Measurements from ENCODE around the gene BCAS3.

DNA sequence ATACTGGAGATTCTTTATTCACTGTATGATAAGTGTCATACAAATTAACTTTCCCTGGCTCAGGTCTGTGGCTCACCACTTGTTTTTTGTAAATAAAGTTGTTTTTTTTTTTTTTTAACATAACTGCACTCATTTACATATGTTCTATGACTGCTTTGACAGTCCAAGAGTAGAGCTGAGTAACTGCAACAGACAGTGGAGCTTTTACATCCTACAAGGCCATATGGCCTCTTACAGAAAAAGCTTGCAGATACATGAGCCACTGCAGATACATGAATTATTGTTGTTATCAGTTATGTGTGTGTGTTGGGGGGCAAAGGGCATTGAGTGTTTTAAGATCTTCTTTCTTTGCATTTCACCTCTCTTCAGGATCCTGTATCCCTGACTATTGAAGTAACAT is 311.7 kb downstream of the BCAS3 start:
- TF ChIP-seq CTCF (IDR thresholded peaks at IDR 0.05; ENCODE audit: low read length) (no peak), EZH2 (IDR thresholded peaks at IDR 0.05; ENCODE audit: borderline replicate concordance, low read length) (no peak)

Measured in OCI-LY1 (cell line).